ENCODE measurements around the gene RTN3.
"Not testable (repeated sequence)": the region's sequence is repeated elsewhere in the genome, so short reads cannot be mapped to it uniquely, and the experiment has no call there.

RTN3 gene

GRCh38 chr11:63769714-63770455, 88.6 kb downstream of the RTN3 start:
- DNase-seq: no peak

- DNase-seq: no peak
Measured at GRCh38 chr11:63770763-63771162, 89.5 kb downstream of the RTN3 start.

GRCh38 chr11:63771741-63772318, 90.5 kb downstream of the RTN3 start:
- DNase-seq: not testable (repeated sequence)

- DNase-seq: no peak
Measured at GRCh38 chr11:63775191-63775590, 93.9 kb downstream of the RTN3 start.

- no peak for DNase-seq
Measured at GRCh38 chr11:63779039-63779438, 97.7 kb downstream of the RTN3 start.

- no peak for DNase-seq
Measured at GRCh38 chr11:63782749-63783148, 101.4 kb downstream of the RTN3 start.

- DNase-seq: no peak
Measured at GRCh38 chr11:63783925-63784592, 102.8 kb downstream of the RTN3 start.

- no peak for DNase-seq
Measured at GRCh38 chr11:63785823-63786222, 104.5 kb downstream of the RTN3 start.

- DNase-seq: no peak
Measured at GRCh38 chr11:63791495-63792167, 110.3 kb downstream of the RTN3 start.

GRCh38 chr11:63793161-63793560, 111.9 kb downstream of the RTN3 start:
- DNase-seq: no peak

GRCh38 chr11:63795066-63795465, 113.8 kb downstream of the RTN3 start:
- no peak for DNase-seq

- DNase-seq: no peak
Measured at GRCh38 chr11:63800921-63801320, 119.6 kb downstream of the RTN3 start.

- no peak for DNase-seq
Measured at GRCh38 chr11:63802637-63803414, 121.5 kb downstream of the RTN3 start.

GRCh38 chr11:63804259-63804658, 123.0 kb downstream of the RTN3 start:
- DNase-seq: no peak

GRCh38 chr11:63805844-63806415, 124.6 kb downstream of the RTN3 start:
- no peak for DNase-seq

Measured in bone marrow (tissue), 2 donors.